SK-N-SH (cell line): ENCODE measurements around the gene RPS6KA2. TPM values are rescaled to one million over a fixed set of nuclear protein-coding genes. Genes with fewer than 3 reads are reported as not detected.

Source experiments
- CTCF ChIA-PET: fragments of 300-600, 350-600 bp; formaldehyde crosslinking; extraction: SDS; loops from one replicate; lab custom pipeline; 2021; lab: Yijun Ruan, JAX
- POLR2A ChIA-PET: fragments of 350-600 bp; sonication (Branson Sonifier 250); formaldehyde crosslinking; extraction: SDS; loops from one replicate; lab custom pipeline; 2020; ENCODE audit warnings: antibody characterized with exemption, inconsistent platforms; lab: Yijun Ruan, JAX
- DNase-seq: peaks from one replicate; pipeline ENCODE4 v3.0.0; 2012
- H2AFZ ChIP-seq: fragments of 200-600 bp; sonication (generic); 2 replicates; pipeline ENCODE4 v1.8.1; 2016; ENCODE audit warnings: antibody characterized with exemption, mild to moderate bottlenecking, low read depth
- H3F3A ChIP-seq: fragments of 200-600 bp; sonication (generic); replicated peaks from 2 replicates; pipeline ENCODE3; 2016; ENCODE audit warnings: antibody characterized with exemption, mild to moderate bottlenecking; ENCODE audit not compliant: insufficient read depth
- H3K27ac ChIP-seq, 2 experiments: fragments of 200-500 bp in 1 of 2; fragments of 200-600 bp in 1 of 2; sonication (Bioruptor generic) in 1 of 2; sonication (generic), shearing (Covaris generic) in 1 of 2; 2 replicates each; pipeline versions ENCODE4 v1.5.1 to v1.6.1; 2014 to 2016; ENCODE audit warnings: low read depth in 2 of 2, inconsistent platforms in 1 of 2, low read length in 1 of 2, mild to moderate bottlenecking in 1 of 2, mixed read lengths in 1 of 2
- H3K27me3 ChIP-seq: fragments of 200-600 bp; sonication (generic), shearing (Covaris generic); 2 replicates; pipeline ENCODE4 v1.6.1; 2016; ENCODE audit warnings: mixed run types; ENCODE audit not compliant: insufficient read depth
- H3K36me3 ChIP-seq, 2 experiments: fragments of 200-500 bp in 1 of 2; fragments of 200-600 bp in 1 of 2; sonication (Bioruptor generic) in 1 of 2; sonication (generic) in 1 of 2; replicated peaks in 1 of 2; 2 replicates each; pipeline versions ENCODE3 to v1.5.1; 2014 to 2016; ENCODE audit warnings: low read length in 1 of 2, mild to moderate bottlenecking in 1 of 2; ENCODE audit not compliant: insufficient read depth in 2 of 2, control insufficient read depth in 1 of 2
- H3K4me1 ChIP-seq, 2 experiments: fragments of 200-500 bp in 1 of 2; fragments of 200-600 bp in 1 of 2; sonication (Bioruptor generic) in 1 of 2; sonication (generic), shearing (Covaris generic) in 1 of 2; 2 replicates each; pipeline versions ENCODE4 v1.5.1 to v1.6.1; 2014 to 2016; ENCODE audit warnings: low read depth in 1 of 2, low read length in 1 of 2, mixed run types in 1 of 2; ENCODE audit not compliant: insufficient read depth in 2 of 2, control insufficient read depth in 1 of 2
- H3K4me2 ChIP-seq: fragments of 200-600 bp; sonication (generic), shearing (Covaris generic); 2 replicates; pipeline ENCODE4 v1.6.1; 2017; ENCODE audit warnings: mixed run types
- H3K4me3 ChIP-seq, 2 experiments: fragments of 200-500 bp in 1 of 2; fragments of 200-600 bp in 1 of 2; sonication (Bioruptor generic) in 1 of 2; sonication (generic), shearing (Covaris generic) in 1 of 2; 2 replicates each; pipeline versions ENCODE4 v1.5.1 to v1.8.1; 2014 to 2016; ENCODE audit warnings: low read depth in 2 of 2, inconsistent platforms in 1 of 2, low read length in 1 of 2, mild to moderate bottlenecking in 1 of 2, mixed read lengths in 1 of 2, moderate library complexity in 1 of 2
- H3K79me2 ChIP-seq: fragments of 200-600 bp; sonication (generic); 2 replicates; pipeline ENCODE4 v1.8.1; 2017; ENCODE audit warnings: mild to moderate bottlenecking; ENCODE audit not compliant: insufficient read depth
- H3K9ac ChIP-seq: fragments of 200-600 bp; sonication (generic); 2 replicates; pipeline ENCODE4 v1.6.1; 2017; ENCODE audit warnings: mixed run types
- H3K9me2 ChIP-seq: fragments of 200-600 bp; sonication (generic); 2 replicates; pipeline ENCODE4 v1.6.1; 2017; ENCODE audit warnings: mixed run types
- H3K9me3 ChIP-seq: fragments of 200-600 bp; sonication (generic); 2 replicates; pipeline ENCODE4 v1.6.1; 2017; ENCODE audit warnings: mixed run types, mild to moderate bottlenecking, moderate library complexity
- H4K20me1 ChIP-seq: fragments of 200-600 bp; sonication (generic); 2 replicates; pipeline ENCODE4 v1.6.1; 2017; ENCODE audit warnings: mild to moderate bottlenecking, mixed run types; ENCODE audit not compliant: insufficient read depth
- CHD2 ChIP-seq: fragments of 150-350 bp; IDR thresholded peaks from 2 replicates; pipeline ENCODE4 v1.6.1; 2018; ENCODE audit warnings: low read length; ENCODE audit not compliant: partially characterized antibody
- EP300 ChIP-seq, 2 experiments: IDR thresholded peaks; 2 replicates each; pipeline versions ENCODE4 v1.4.0 to v1.6.1; 2012; ENCODE audit warnings: borderline replicate concordance in 1 of 2, low read depth in 1 of 2, low read length in 1 of 2
- EZH2phosphoT487 ChIP-seq: fragments of 200-600 bp; sonication (generic); IDR thresholded peaks from 2 replicates; pipeline ENCODE4 v1.6.1; 2017; ENCODE audit warnings: low read depth, mixed run types, mild to moderate bottlenecking, antibody characterized with exemption, moderate library complexity, borderline replicate concordance
- FOSL2 ChIP-seq: IDR thresholded peaks from 2 replicates; pipeline ENCODE4 v1.4.0; 2012; ENCODE audit warnings: low read depth, mild to moderate bottlenecking, moderate library complexity, borderline replicate concordance
- FOXJ3 ChIP-seq: sonication (generic); formaldehyde crosslinking; IDR thresholded peaks from 2 replicates; pipeline ENCODE4 v1.5.1; 2020; ENCODE audit warnings: mild to moderate bottlenecking, missing genetic modification reagents
- FOXM1 ChIP-seq: IDR thresholded peaks from 2 replicates; pipeline ENCODE4 v1.4.0; 2012; ENCODE audit warnings: low read depth, mild to moderate bottlenecking
- GABPA ChIP-seq: IDR thresholded peaks from 2 replicates; pipeline ENCODE4 v1.4.0; 2012; ENCODE audit warnings: low read depth, mild to moderate bottlenecking
- GATA2 ChIP-seq: sonication (generic); formaldehyde crosslinking; IDR thresholded peaks from 2 replicates; pipeline ENCODE4 v1.5.0; 2020; ENCODE audit warnings: mild to moderate bottlenecking, missing genetic modification reagents
- IRF3 ChIP-seq: fragments of 150-350 bp; IDR thresholded peaks from 2 replicates; pipeline ENCODE4 v1.6.1; 2016; ENCODE audit warnings: mild to moderate bottlenecking, low read depth, low read length
- JUND ChIP-seq: IDR thresholded peaks from 2 replicates; pipeline ENCODE4 v1.4.0; 2012
- MAX ChIP-seq: IDR thresholded peaks from 2 replicates; pipeline ENCODE4 v1.4.0; 2012; ENCODE audit warnings: low read depth
- MEF2A ChIP-seq: IDR thresholded peaks from 2 replicates; pipeline ENCODE4 v1.4.0; 2012; ENCODE audit warnings: low read depth, borderline replicate concordance
- MXI1 ChIP-seq: IDR thresholded peaks from 2 replicates; pipeline ENCODE4 v1.6.1; 2012; ENCODE audit warnings: mild to moderate bottlenecking, low read depth, low read length, improper control_type of control experiment
- NFIC ChIP-seq: IDR thresholded peaks from 2 replicates; pipeline ENCODE4 v1.4.0; 2012; ENCODE audit warnings: borderline replicate concordance
- NRF1 ChIP-seq: IDR thresholded peaks from 2 replicates; pipeline ENCODE4 v1.6.1; 2012; ENCODE audit warnings: low read depth, mild to moderate bottlenecking, low read length
- RCOR1 ChIP-seq: fragments of 150-350 bp; IDR thresholded peaks from 2 replicates; pipeline ENCODE4 v1.6.1; 2017; ENCODE audit warnings: antibody characterized with exemption, low read length
- RXRA ChIP-seq: IDR thresholded peaks from 2 replicates; pipeline ENCODE4 v1.4.0; 2012; ENCODE audit warnings: low read depth, mild to moderate bottlenecking, borderline replicate concordance
- SIN3A ChIP-seq: IDR thresholded peaks from 2 replicates; pipeline ENCODE4 v1.6.1; 2012; ENCODE audit warnings: low read depth, mild to moderate bottlenecking, low read length, moderate library complexity, borderline replicate concordance
- SMC3 ChIP-seq: IDR thresholded peaks from 2 replicates; pipeline ENCODE4 v1.6.1; 2012; ENCODE audit warnings: low read depth, low read length, improper control_type of control experiment
- YY1 ChIP-seq: IDR thresholded peaks from 2 replicates; pipeline ENCODE4 v1.4.0; 2012; ENCODE audit warnings: low read depth, mild to moderate bottlenecking
- WGBS: methylation state at CpG from one replicate; pipeline ENCODE4 v1.1.6; 2017; ENCODE audit warnings: low lambda C conversion rate; 5-methylcytosine and 5-hydroxymethylcytosine counted together
- polyA plus RNA-seq, 3 experiments: library from polyadenylated mRNA; depleted of rRNA; stranded (reverse); fragments of >200 nt; gene quantifications; 2 replicates each; pipeline ENCODE4 v1.2.3, GENCODE V29; 2012

RPS6KA2 gene
- polyA plus RNA-seq, 1 of the 3 experiments (the other 2 are of a cell fraction): 59.5 TPM

GRCh38 chr6:166584853-166585429 is 42.1 kb downstream of the RPS6KA2 start:
- Histone ChIP-seq H3K9me3 (no peaks in the 10 kb centered on the region), H2AFZ (no peak overlapping the region), H4K20me1 (0 out of 2 replicates have a peak, but pooled peaks cover 2% of the 10 kb centered on the region), H3F3A (peaks cover 7% of the 10 kb centered on the region), H3K9me2 (no peaks in the 10 kb centered on the region), H3K4me2 (no peak overlapping the region), H3K4me3 (no peak overlapping the region), H3K4me1 (peaks cover 36 to 41% of the 10 kb centered on the region in 2 experiments), H3K27ac (peak overlapping the region in 1 of 2 experiments; percentile 48; a peak in 1 of 4 replicates), H3K27me3 (no peaks in the 10 kb centered on the region), H3K79me2 (peaks cover 79% of the 10 kb centered on the region), H3K36me3 (peaks cover 0 to 15% of the 10 kb centered on the region in 2 experiments), H3K9ac (no peak overlapping the region)
- POLR2A ChIA-PET: interaction anchor here (0.9 kb wide), 1 partner anchor 21 kb away, joined by 3 read pairs; no protein-coding TSS in a partner anchor
- CTCF ChIA-PET: interaction anchor here (1.0 kb wide), 1 partner anchor 30 kb away, joined by 3 read pairs; no protein-coding TSS in a partner anchor
- WGBS: 90% methylated on average over 12 of the region's 12 CpGs
- TF ChIP-seq YY1 (no peak), JUND (no peak), MEF2A (no peak), GATA2 (CRISPR knock-in tag) (no peak), MXI1 (no peak), FOXM1 (no peak), MAX (no peak), NRF1 (no peak), FOXJ3 (CRISPR knock-in tag) (no peak), SMC3 (no peak), RCOR1 (no peak), SIN3A (no peak), GABPA (no peak), NFIC (no peak), EZH2phosphoT487 (no peak), FOSL2 (no peak), CHD2 (no peak), EP300 (IDR thresholded peaks at IDR 0.05; ENCODE audit: borderline replicate concordance in 1 of 2, low read depth in 1 of 2, low read length in 1 of 2) (no peak), RXRA (no peak), IRF3 (no peak)
- no peak for DNase-seq
